NT2/D1 (cell line): Measurements from ENCODE around the gene DENND5A.

ENCODE experiments used
- SUZ12 ChIP-seq: IDR thresholded peaks from 2 replicates; pipeline ENCODE4 v1.6.1; 2011; ENCODE audit not compliant: insufficient read length, insufficient read depth; ENCODE audit errors: extremely low read depth
- ZNF274 ChIP-seq: IDR thresholded peaks from 2 replicates; pipeline ENCODE4 v1.6.1; 2011; ENCODE audit warnings: mild to moderate bottlenecking, low read depth, low read length

GRCh38 chr11:9179141-9179540 lies 86.0 kb downstream of the DENND5A start:
- TF ChIP-seq SUZ12 (no peak), ZNF274 (no peak)
